HCT116 (cell line): ENCODE measurements around the gene UMPS. TPM values are rescaled to one million over a fixed set of nuclear protein-coding genes. Genes with fewer than 3 reads are reported as not detected.

Source experiments
- ATAC-seq: fragments of 200-7000 bp; cut with Tn5 transposase; 2 replicates; pipeline ENCODE4 v1.9.1; 2020; ENCODE audit warnings: mild to moderate bottlenecking, moderate library complexity
- BruUV-seq: library from RNA; stranded (reverse); fragments of 400-500 nt; replicated peaks from 2 replicates; lab custom pipeline; 2021; lab: Mats Ljungman, UMichigan
- CTCF ChIA-PET: fragments of 300-600 bp; sonication (Branson Sonifier 250); formaldehyde crosslinking; loops from one replicate; lab custom pipeline; 2021; ENCODE audit warnings: antibody characterized with exemption; lab: Charles Lee
- POLR2A ChIA-PET: fragments of 300-600, 350-600 bp; sonication (Branson Sonifier 250); formaldehyde crosslinking; loops from one replicate; lab custom pipeline; 2021; ENCODE audit warnings: antibody characterized with exemption; lab: Charles Lee
- RAD21 ChIA-PET, 2 experiments: fragments of 300-600 bp; sonication (Branson Sonifier 250); formaldehyde crosslinking; loops; one replicate each; lab custom pipeline; 2023; ENCODE audit warnings: low total read pairs in 2 of 2; ENCODE audit not compliant: uncharacterized antibody in 2 of 2, unreplicated experiment in 2 of 2, low non-redundant PET in 1 of 2; lab: Charles Lee
- DNase-seq: peaks from one replicate; pipeline ENCODE4 v3.0.0-alpha.2; 2010; ENCODE audit warnings: low read depth, low spot score
- H2AFZ ChIP-seq: fragments of 200-600 bp; shearing (Covaris generic), sonication (generic); 2 replicates; pipeline ENCODE4 v1.6.1; 2017; ENCODE audit warnings: low read depth, mixed run types, mixed read lengths, antibody characterized with exemption, low read length; ENCODE audit not compliant: poor library complexity, severe bottlenecking
- H3K27ac ChIP-seq: 2 replicates; pipeline ENCODE4 v1.5.1; 2012; ENCODE audit warnings: low read depth, low read length
- H3K27me3 ChIP-seq: fragments of 200-600 bp; sonication (generic); 2 replicates; pipeline ENCODE4 v1.6.1; 2016; ENCODE audit warnings: mixed run types, low read length, mixed read lengths; ENCODE audit not compliant: insufficient read depth
- H3K36me3 ChIP-seq, 2 experiments: fragments of 200-500 bp in 1 of 2; fragments of 200-600 bp in 1 of 2; sonication (Bioruptor generic) in 1 of 2; sonication (generic) in 1 of 2; 2 replicates each; pipeline versions ENCODE4 v1.5.1 to v1.6.1; 2014 to 2016; ENCODE audit warnings: low read length in 2 of 2, inconsistent platforms in 1 of 2, mixed read lengths in 1 of 2, mixed run types in 1 of 2; ENCODE audit not compliant: insufficient read depth in 2 of 2, control insufficient read depth in 1 of 2
- H3K4me1 ChIP-seq, 2 experiments: fragments of 200-600 bp in 1 of 2; sonication (generic) in 1 of 2; 2 replicates each; pipeline versions ENCODE4 v1.5.1 to v1.6.1; 2012 to 2017; ENCODE audit warnings: low read length in 2 of 2, inconsistent platforms in 1 of 2, mild to moderate bottlenecking in 1 of 2, mixed read lengths in 1 of 2, mixed run types in 1 of 2, moderate library complexity in 1 of 2; ENCODE audit not compliant: insufficient read depth in 2 of 2, control insufficient read depth in 1 of 2
- H3K4me2 ChIP-seq: fragments of 200-600 bp; sonication (generic); 2 replicates; pipeline ENCODE4 v1.6.1; 2017; ENCODE audit warnings: mixed run types, low read length, mixed read lengths
- H3K4me3 ChIP-seq, 2 experiments: fragments of 200-600 bp in 1 of 2; sonication (generic) in 1 of 2; replicated peaks in 1 of 2; 2 replicates each; pipeline ENCODE4 v1.5.1; 2011 to 2016; ENCODE audit warnings: low read length in 2 of 2, control low read depth in 1 of 2, low read depth in 1 of 2, mild to moderate bottlenecking in 1 of 2, mixed read lengths in 1 of 2, mixed run types in 1 of 2
- H3K79me2 ChIP-seq: fragments of 200-600 bp; sonication (generic); 2 replicates; pipeline ENCODE4 v1.6.1; 2017; ENCODE audit warnings: mild to moderate bottlenecking, mixed run types, low read length, moderate library complexity, mixed read lengths; ENCODE audit not compliant: insufficient read depth
- H3K9ac ChIP-seq: fragments of 200-600 bp; sonication (generic); 2 replicates; pipeline ENCODE4 v1.6.1; 2016; ENCODE audit warnings: low read length, mixed read lengths
- H3K9me2 ChIP-seq: fragments of 200-600 bp; sonication (generic), shearing (Covaris generic); 2 replicates; pipeline ENCODE4 v1.6.1; 2017; ENCODE audit warnings: mixed run types, mild to moderate bottlenecking, moderate library complexity; ENCODE audit not compliant: insufficient read depth
- H3K9me3 ChIP-seq, 2 experiments: fragments of 200-500 bp in 1 of 2; fragments of 200-600 bp in 1 of 2; sonication (Bioruptor generic) in 1 of 2; sonication (generic) in 1 of 2; 2 replicates each; pipeline ENCODE4 v1.6.1; 2014 to 2017; ENCODE audit warnings: low read length in 2 of 2, mixed read lengths in 2 of 2, inconsistent platforms in 1 of 2, low read depth in 1 of 2, mild to moderate bottlenecking in 1 of 2, mixed run types in 1 of 2, moderate library complexity in 1 of 2; ENCODE audit not compliant: control insufficient read depth in 1 of 2, insufficient read depth in 1 of 2
- H4K20me1 ChIP-seq: fragments of 200-600 bp; sonication (generic), shearing (Covaris generic); 2 replicates; pipeline ENCODE4 v1.6.1; 2017; ENCODE audit warnings: mixed run types, mild to moderate bottlenecking, moderate library complexity; ENCODE audit not compliant: insufficient read depth
- ATF3 ChIP-seq: IDR thresholded peaks from 2 replicates; pipeline ENCODE4 v1.6.1; 2012
- CEBPB ChIP-seq: IDR thresholded peaks from 2 replicates; pipeline ENCODE4 v1.6.1; 2012; ENCODE audit warnings: low read depth
- EGR1 ChIP-seq: IDR thresholded peaks from 2 replicates; pipeline ENCODE4 v1.6.1; 2012; ENCODE audit warnings: low read depth
- ELF1 ChIP-seq: IDR thresholded peaks from 2 replicates; pipeline ENCODE4 v1.6.1; 2012; ENCODE audit warnings: low read depth, borderline replicate concordance
- EZH2phosphoT487 ChIP-seq: fragments of 200-600 bp; IDR thresholded peaks from 2 replicates; pipeline ENCODE4 v1.6.1; 2018; ENCODE audit warnings: antibody characterized with exemption, borderline replicate concordance
- FOSL1 ChIP-seq: IDR thresholded peaks from 2 replicates; pipeline ENCODE4 v1.6.1; 2012; ENCODE audit warnings: low read depth
- MAX ChIP-seq: IDR thresholded peaks from 2 replicates; pipeline ENCODE4 v1.6.1; 2012
- POLR2A ChIP-seq: IDR thresholded peaks from 2 replicates; pipeline ENCODE4 v1.7.0; 2011; ENCODE audit warnings: borderline replicate concordance; ENCODE audit not compliant: insufficient read depth, insufficient read length; ENCODE audit errors: extremely low read depth
- POLR2AphosphoS5 ChIP-seq: IDR thresholded peaks from 2 replicates; pipeline ENCODE4 v1.6.1; 2011; ENCODE audit warnings: mild to moderate bottlenecking, low read depth, low read length, moderate library complexity
- REST ChIP-seq: IDR thresholded peaks from 2 replicates; pipeline ENCODE4 v1.6.1; 2012; ENCODE audit warnings: low read depth
- SIN3A ChIP-seq: IDR thresholded peaks from 2 replicates; pipeline ENCODE4 v1.6.1; 2012; ENCODE audit warnings: low read depth
- SP1 ChIP-seq: IDR thresholded peaks from 2 replicates; pipeline ENCODE4 v1.6.1; 2012; ENCODE audit warnings: low read depth
- TCF7L2 ChIP-seq: IDR thresholded peaks from 2 replicates; pipeline ENCODE4 v1.7.0; 2011; ENCODE audit warnings: borderline replicate concordance, inconsistent platforms; ENCODE audit not compliant: insufficient read depth, insufficient read length; ENCODE audit errors: extremely low read depth
- YY1 ChIP-seq: IDR thresholded peaks from 2 replicates; pipeline ENCODE4 v1.6.1; 2011; ENCODE audit warnings: low read length, low read depth, moderate library complexity, mild to moderate bottlenecking; ENCODE audit not compliant: insufficient replicate concordance; ENCODE audit errors: extremely low read depth
- ZBTB33 ChIP-seq: IDR thresholded peaks from 2 replicates; pipeline ENCODE4 v1.6.1; 2011; ENCODE audit warnings: mild to moderate bottlenecking, low read length, moderate library complexity; ENCODE audit not compliant: insufficient replicate concordance; ENCODE audit errors: extremely low read depth
- ZNF274 ChIP-seq: fragments of 200-500 bp; sonication (Bioruptor generic); IDR thresholded peaks from 2 replicates; pipeline ENCODE4 v1.6.1; 2014; ENCODE audit warnings: mild to moderate bottlenecking, low read depth, low read length, inconsistent platforms
- intact Hi-C: fragments of 100-400 bp; cut with micrococcal nuclease; formaldehyde crosslinking; loops from 2 replicates; pipeline ENCODE4 v1.10.0; 2022
- total RNA-seq: library from RNA; stranded (reverse); gene quantifications from one replicate; pipeline ENCODE4 v1.2.1, GENCODE V29; 2021; ENCODE audit not compliant: unreplicated experiment
- TF ChIP-seq, protein P1 (sequence below), 3 experiments: fragments of 200-600 bp in 1 of 3; sonication (generic) in 1 of 3; IDR thresholded peaks in 2 of 3; conservative IDR thresholded peaks in 1 of 3; 2 replicates each; pipeline ENCODE4 v1.5.1; 2012 to 2017; ENCODE audit warnings: low read depth in 2 of 3, low read length in 2 of 3, antibody characterized with exemption in 1 of 3, borderline replicate concordance in 1 of 3, control low read depth in 1 of 3, mild to moderate bottlenecking in 1 of 3, mixed read lengths in 1 of 3, mixed run types in 1 of 3, moderate library complexity in 1 of 3; ENCODE audit not compliant: insufficient read depth in 1 of 3

Gene UMPS
- total RNA-seq, 1 experiment from 2014 or later = 41.3 TPM

GRCh38 chr3:124767264-124767663, 37.0 kb downstream of the UMPS start:
- intact Hi-C loops = loop anchor here (10.0 kb wide), 1 partner anchor 202 kb away; no protein-coding TSS in a partner anchor
- TF ChIP-seq YY1 (no peak), ATF3 (no peak), SIN3A (no peak), MAX (no peak), ZNF274 (no peak), REST (no peak), ZBTB33 (no peak), EZH2phosphoT487 (no peak), POLR2A (no peak), ELF1 (no peak), EGR1 (no peak), SP1 (no peak), TCF7L2 (no peak), CEBPB (no peak), FOSL1 (no peak), POLR2AphosphoS5 (no peak)
- TF ChIP-seq, protein P1, sequence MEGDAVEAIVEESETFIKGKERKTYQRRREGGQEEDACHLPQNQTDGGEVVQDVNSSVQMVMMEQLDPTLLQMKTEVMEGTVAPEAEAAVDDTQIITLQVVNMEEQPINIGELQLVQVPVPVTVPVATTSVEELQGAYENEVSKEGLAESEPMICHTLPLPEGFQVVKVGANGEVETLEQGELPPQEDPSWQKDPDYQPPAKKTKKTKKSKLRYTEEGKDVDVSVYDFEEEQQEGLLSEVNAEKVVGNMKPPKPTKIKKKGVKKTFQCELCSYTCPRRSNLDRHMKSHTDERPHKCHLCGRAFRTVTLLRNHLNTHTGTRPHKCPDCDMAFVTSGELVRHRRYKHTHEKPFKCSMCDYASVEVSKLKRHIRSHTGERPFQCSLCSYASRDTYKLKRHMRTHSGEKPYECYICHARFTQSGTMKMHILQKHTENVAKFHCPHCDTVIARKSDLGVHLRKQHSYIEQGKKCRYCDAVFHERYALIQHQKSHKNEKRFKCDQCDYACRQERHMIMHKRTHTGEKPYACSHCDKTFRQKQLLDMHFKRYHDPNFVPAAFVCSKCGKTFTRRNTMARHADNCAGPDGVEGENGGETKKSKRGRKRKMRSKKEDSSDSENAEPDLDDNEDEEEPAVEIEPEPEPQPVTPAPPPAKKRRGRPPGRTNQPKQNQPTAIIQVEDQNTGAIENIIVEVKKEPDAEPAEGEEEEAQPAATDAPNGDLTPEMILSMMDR (IDR thresholded peaks at IDR 0.05 in 2 of 3, conservative IDR thresholded peaks at IDR 0.05 in 1 of 3; ENCODE audit: borderline replicate concordance in 1 of 3, insufficient read depth in 1 of 3, low read depth in 2 of 3, low read length in 2 of 3) = no peak
- TF ChIP-seq, all 23 proteins: peak for 0
- Histone ChIP-seq H4K20me1 (no peaks in the 10 kb centered on the region), H3K27me3 (no peaks in the 10 kb centered on the region), H2AFZ (no peak overlapping the region), H3K4me3 (no peak overlapping the region), H3K9me2 (no peaks in the 10 kb centered on the region), H3K9ac (no peak overlapping the region), H3K27ac (no peak overlapping the region), H3K4me2 (no peak overlapping the region), H3K36me3 (peaks cover under 1 to 3% of the 10 kb centered on the region in 2 experiments; a peak in 1 of 4 replicates), H3K4me1 (peaks cover 0 to 4% of the 10 kb centered on the region in 2 experiments; a peak in 1 of 4 replicates), H3K9me3 (no peaks in the 10 kb centered on the region), H3K79me2 (no peaks in the 10 kb centered on the region)
- ATAC-seq = no peak
- POLR2A ChIA-PET = no interaction called here
- RAD21 ChIA-PET = no interaction called here
- no TSS peak for BruUV-seq
- CTCF ChIA-PET = interaction anchor here (5.6 kb wide), 1 partner anchor 134 kb away, joined by 35 read pairs; no protein-coding TSS in a partner anchor
- DNase-seq = no peak
